ENCODE results near the gene CBFA2T3. TPM values are rescaled to one million over a fixed set of nuclear protein-coding genes. Genes with fewer than 3 reads are reported as not detected.

CBFA2T3 gene
- total RNA-seq, 2 experiments from 2014 or later, result not detected

DNA sequence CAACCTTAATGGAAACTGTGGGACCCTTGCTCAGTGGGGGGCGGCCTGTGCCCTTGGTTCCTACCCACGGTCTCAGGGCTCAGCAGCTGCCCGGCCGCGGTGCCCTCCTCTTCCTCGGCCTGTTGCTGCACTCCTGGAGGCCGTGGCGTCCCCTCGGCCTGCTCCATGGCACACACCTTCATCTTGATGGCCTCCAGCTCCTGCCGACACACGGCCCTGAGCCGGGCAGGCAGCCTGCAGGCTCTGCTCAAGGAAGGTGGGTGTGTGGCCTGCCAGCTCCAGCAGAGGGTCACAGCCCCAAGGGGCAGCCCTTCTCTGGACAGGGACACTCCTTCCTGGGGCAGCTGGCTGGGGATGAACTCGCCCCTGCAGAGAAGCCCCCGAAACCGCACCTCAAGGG, 111.3 kb downstream of the CBFA2T3 start:
- no peak overlapping the region for H3K27ac Mint-ChIP-seq
- peaks cover 4% of the 10 kb centered on the region for H3K27me3 Mint-ChIP-seq
- POLR2A ChIA-PET, result no interaction called here
- H3K4me1 Mint-ChIP-seq, result no peaks in the 10 kb centered on the region
- H3K4me3 Mint-ChIP-seq, result no peak overlapping the region
- no peaks in the 10 kb centered on the region for H3K36me3 Mint-ChIP-seq (ENCODE audit: low read depth)
- DNase-seq, result no peak
- CTCF ChIA-PET, result interaction anchor here (1.0 kb wide), 1 partner anchor 9 kb away, joined by 3 read pairs; the partner anchor contains the start of genes GALNS and TRAPPC2L
- H3K9me3 Mint-ChIP-seq, result no peaks in the 10 kb centered on the region

DNA sequence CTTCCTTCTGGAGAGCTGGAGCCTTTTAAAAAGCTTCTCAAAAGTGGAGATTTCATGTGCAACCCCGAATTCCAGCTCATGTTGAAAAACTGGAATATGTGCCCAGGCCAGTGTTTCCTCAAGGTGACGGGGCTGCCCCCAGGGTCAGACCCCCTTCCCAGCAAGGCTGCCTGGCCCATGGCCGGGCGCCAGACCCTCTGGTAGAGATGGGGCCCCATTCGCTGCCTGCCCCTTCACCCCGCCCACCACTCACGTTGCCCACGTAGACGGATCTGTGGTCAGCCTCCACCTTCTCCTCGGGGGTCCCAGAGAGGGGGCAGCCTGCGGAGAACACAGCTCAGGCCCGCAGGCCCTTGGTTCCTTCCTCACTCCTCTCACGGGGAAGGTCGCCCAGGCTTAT, 111.7 kb downstream of the CBFA2T3 start:
- peaks cover 1% of the 10 kb centered on the region for H3K27me3 Mint-ChIP-seq
- no peak overlapping the region for H3K27ac Mint-ChIP-seq
- no peaks in the 10 kb centered on the region for H3K4me1 Mint-ChIP-seq
- H3K4me3 Mint-ChIP-seq, result no peak overlapping the region
- no peaks in the 10 kb centered on the region for H3K9me3 Mint-ChIP-seq
- H3K36me3 Mint-ChIP-seq (ENCODE audit: low read depth), result no peaks in the 10 kb centered on the region
- CTCF ChIA-PET, result interaction anchor here (0.8 kb wide), 1 partner anchor 277 kb away, joined by 3 read pairs; no protein-coding TSS in a partner anchor
- POLR2A ChIA-PET, result no interaction called here
- no peak for DNase-seq

GRCh38 chr16:88864521-88864920, 112.5 kb downstream of the CBFA2T3 start:
- no peaks in the 10 kb centered on the region for H3K9me3 Mint-ChIP-seq
- no peaks in the 10 kb centered on the region for H3K4me1 Mint-ChIP-seq
- H3K27me3 Mint-ChIP-seq, result no peaks in the 10 kb centered on the region
- H3K4me3 Mint-ChIP-seq, result no peak overlapping the region
- no peak overlapping the region for H3K27ac Mint-ChIP-seq
- H3K36me3 Mint-ChIP-seq (ENCODE audit: low read depth), result peaks cover under 1% of the 10 kb centered on the region
- POLR2A ChIA-PET, result no interaction called here
- CTCF ChIA-PET, result interaction anchor here (0.8 kb wide), 1 partner anchor 276 kb away, joined by 3 read pairs; no protein-coding TSS in a partner anchor
- DNase-seq, result no peak

DNA sequence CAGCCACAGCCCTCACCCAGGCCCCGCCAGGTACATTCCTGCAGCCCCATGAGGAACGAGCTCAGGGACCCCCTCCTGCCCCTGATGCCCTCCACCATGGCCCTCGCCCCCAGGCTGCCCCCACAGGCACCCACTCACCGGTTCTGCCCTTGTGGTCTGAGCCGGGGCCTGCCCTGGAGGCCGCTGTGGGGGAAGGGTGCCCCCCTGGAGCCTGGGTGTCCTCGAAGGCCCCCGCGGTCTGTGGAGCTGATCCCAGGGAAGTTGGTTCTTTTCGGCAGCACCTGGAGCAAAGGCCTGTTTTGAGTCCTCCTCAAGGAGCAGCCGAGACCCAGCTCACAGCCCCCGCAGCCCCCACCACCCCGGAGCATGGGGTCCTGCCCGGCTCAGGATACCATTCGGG, 112.9 kb downstream of the CBFA2T3 start:
- ChIA-PET CTCF (interaction anchor here (0.5 to 0.6 kb wide), 2 partner anchors 19 to 21 kb away, joined by 3 read pairs; no protein-coding TSS in a partner anchor), POLR2A (no interaction called here)
- Mint-ChIP-seq H3K27me3 (no peaks in the 10 kb centered on the region), H3K9me3 (no peaks in the 10 kb centered on the region), H3K27ac (no peak overlapping the region), H3K4me3 (no peak overlapping the region), H3K36me3 (ENCODE audit: low read depth) (peaks cover 3% of the 10 kb centered on the region), H3K4me1 (peaks cover 2% of the 10 kb centered on the region)
- DNase-seq, result no peak

DNA sequence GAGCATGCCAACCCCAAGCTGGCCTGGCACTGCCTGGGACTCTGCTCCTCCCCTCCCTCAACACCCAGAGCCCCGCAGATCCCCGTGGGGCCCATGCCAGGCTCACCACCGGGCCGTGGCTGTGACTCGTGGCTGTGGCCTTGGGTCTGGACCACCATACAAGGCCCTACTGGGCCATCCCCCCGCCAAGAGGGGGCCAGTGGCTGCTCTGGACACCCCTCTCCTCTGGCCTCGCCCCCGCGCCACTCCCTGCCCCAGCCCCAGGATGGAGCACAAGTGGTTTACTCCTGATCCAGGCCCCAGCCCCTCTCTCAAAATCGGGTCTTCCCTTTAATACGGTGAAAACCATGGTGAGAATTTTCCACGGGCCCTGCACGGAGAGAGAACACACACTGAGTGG, 113.6 kb downstream of the CBFA2T3 start:
- Mint-ChIP-seq H3K27ac (no peak overlapping the region), H3K4me1 (peaks cover 5% of the 10 kb centered on the region), H3K4me3 (no peak overlapping the region), H3K36me3 (ENCODE audit: low read depth) (peaks cover 5% of the 10 kb centered on the region), H3K27me3 (no peaks in the 10 kb centered on the region), H3K9me3 (no peaks in the 10 kb centered on the region)
- no peak for DNase-seq
- ChIA-PET POLR2A (no interaction called here), CTCF (interaction anchor here (0.6 kb wide), 1 partner anchor 21 kb away, joined by 3 read pairs; no protein-coding TSS in a partner anchor)

GRCh38 chr16:88862968-88863367, 114.0 kb downstream of the CBFA2T3 start:
- Mint-ChIP-seq H3K27me3 (no peaks in the 10 kb centered on the region), H3K4me3 (no peak overlapping the region), H3K27ac (no peak overlapping the region), H3K36me3 (ENCODE audit: low read depth) (peaks cover 6% of the 10 kb centered on the region), H3K4me1 (peaks cover 9% of the 10 kb centered on the region), H3K9me3 (no peaks in the 10 kb centered on the region)
- ChIA-PET CTCF (no interaction called here), POLR2A (no interaction called here)
- DNase-seq, result no peak

DNA sequence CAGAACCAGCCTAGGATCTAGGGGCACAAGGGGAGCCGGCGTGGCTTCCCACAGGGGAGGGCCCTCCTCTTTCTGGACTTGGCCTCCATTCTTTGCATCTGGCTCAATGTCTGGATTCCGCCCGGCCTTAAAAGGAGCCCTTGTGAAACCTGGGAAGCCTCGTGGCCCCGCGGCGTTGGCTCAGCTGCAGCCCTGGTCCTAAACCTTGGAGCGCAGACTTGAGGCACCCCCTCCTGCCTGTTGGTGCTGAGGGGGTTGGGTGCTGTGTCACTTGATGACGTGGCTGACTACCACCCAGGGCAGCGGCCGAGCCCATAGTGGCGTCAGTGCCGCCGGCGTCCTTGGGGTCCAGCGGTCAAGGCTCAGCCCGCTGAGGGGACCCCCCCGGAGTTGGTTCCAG, 115.6 kb downstream of the CBFA2T3 start:
- CTCF ChIA-PET, result no interaction called here

GRCh38 chr16:88859381-88860091, 117.5 kb downstream of the CBFA2T3 start:
- Mint-ChIP-seq H3K4me3 (no peak overlapping the region), H3K4me1 (peaks cover 28% of the 10 kb centered on the region), H3K27ac (no peak overlapping the region), H3K27me3 (no peaks in the 10 kb centered on the region), H3K36me3 (ENCODE audit: low read depth) (peaks cover 10% of the 10 kb centered on the region), H3K9me3 (no peaks in the 10 kb centered on the region)
- ChIA-PET POLR2A (no interaction called here), CTCF (interaction anchor here (0.7 to 1.8 kb wide), 2 partner anchors 14 to 47 kb away, joined by 3 to 9 read pairs; partner anchors contain the start of gene APRT)
- DNase-seq, result no peak

More for the DNA sequence above, 115.6 kb downstream of the CBFA2T3 start:
- no peak for DNase-seq
- peaks cover 10% of the 10 kb centered on the region for H3K36me3 Mint-ChIP-seq (ENCODE audit: low read depth)
- no peak overlapping the region for H3K4me3 Mint-ChIP-seq
- POLR2A ChIA-PET, result no interaction called here
- H3K27me3 Mint-ChIP-seq, result no peaks in the 10 kb centered on the region
- no peak overlapping the region for H3K27ac Mint-ChIP-seq
- peaks cover 14% of the 10 kb centered on the region for H3K4me1 Mint-ChIP-seq
- H3K9me3 Mint-ChIP-seq, result no peaks in the 10 kb centered on the region

GRCh38 chr16:88857728-88858339, 119.2 kb downstream of the CBFA2T3 start:
- Mint-ChIP-seq H3K36me3 (ENCODE audit: low read depth) (peaks cover 10% of the 10 kb centered on the region), H3K4me3 (peak overlapping the region; percentile 97), H3K27ac (peak overlapping the region; percentile 93), H3K27me3 (no peaks in the 10 kb centered on the region), H3K9me3 (no peaks in the 10 kb centered on the region), H3K4me1 (peaks cover 30% of the 10 kb centered on the region)
- DNase-seq, result peak; percentile 81
- POLR2A ChIA-PET, result interaction anchor here (0.5 kb wide), 1 partner anchor 197 kb away, joined by 3 read pairs; no protein-coding TSS in a partner anchor
- CTCF ChIA-PET, result interaction anchor here (0.6 to 2.1 kb wide), 19 partner anchors 8 to 770 kb away, joined by 3 to 11 read pairs (median 4); partner anchors contain the start of genes APRT, PABPN1L and ZNF778

DNA sequence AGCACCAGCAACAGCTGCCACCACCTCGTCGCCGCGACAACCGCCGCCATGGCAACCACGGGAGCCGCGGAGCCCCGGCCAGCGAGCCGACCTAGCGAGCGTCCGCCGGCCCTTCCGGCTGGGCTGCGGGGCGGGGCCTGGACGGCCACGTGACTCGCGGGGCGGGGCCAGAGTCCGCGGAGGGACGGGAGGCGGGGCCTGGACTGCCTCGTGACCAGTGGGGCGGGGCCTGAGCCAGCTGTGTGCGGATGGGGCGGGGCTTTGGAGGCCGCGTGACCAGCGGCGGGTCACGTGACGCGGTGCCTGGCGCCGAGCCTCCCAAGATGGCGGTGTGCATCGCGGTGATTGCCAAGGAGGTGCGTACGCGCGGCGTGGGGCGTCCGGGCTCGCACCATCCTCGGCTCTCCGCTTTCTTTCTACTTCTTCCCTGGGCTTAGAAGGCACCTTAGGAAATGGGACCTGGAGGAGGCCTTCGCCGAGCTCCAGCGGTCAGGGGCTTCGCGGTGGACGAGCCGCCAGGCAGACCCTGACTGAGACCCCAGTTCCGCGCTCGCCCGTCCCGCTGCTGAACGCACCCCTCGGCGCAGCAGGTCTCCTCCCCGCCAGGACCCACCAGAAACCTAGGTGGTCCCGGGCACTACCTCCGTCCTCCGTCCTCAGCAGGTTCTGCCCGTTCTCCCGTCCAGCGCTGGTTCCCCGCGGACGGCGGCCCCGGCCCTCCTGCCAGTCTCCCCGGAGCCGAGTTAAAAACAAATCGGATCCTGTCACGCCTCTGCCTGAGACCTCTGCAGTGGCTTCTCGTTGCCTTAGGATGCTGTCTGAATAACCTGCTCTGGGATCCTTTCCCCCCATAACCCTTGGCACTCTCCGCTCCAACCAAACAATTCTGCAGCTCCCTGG, 119.9 kb downstream of the CBFA2T3 start, which contains the start of the genes GALNS and TRAPPC2L:
GALNS (minus strand) TSS at position 120 of the 900 bp plus-strand sequence; CDS start at position 50, 70 bp downstream.
TRAPPC2L (plus strand) TSS at position 300 of the 900 bp plus-strand sequence; CDS start at position 324, 24 bp downstream.
- CTCF ChIA-PET, result interaction anchor here (1.0 to 2.1 kb wide), 19 partner anchors 9 to 361 kb away, joined by 3 to 11 read pairs (median 4); partner anchors contain the start of genes APRT, PABPN1L and ZNF778
- H3K27me3 Mint-ChIP-seq, result no peaks in the 10 kb centered on the region
- POLR2A ChIA-PET, result interaction anchor here (0.6 kb wide), 1 partner anchor 385 kb away, joined by 10 read pairs; no protein-coding TSS in a partner anchor
- peaks cover 10% of the 10 kb centered on the region for H3K36me3 Mint-ChIP-seq (ENCODE audit: low read depth)
- no peaks in the 10 kb centered on the region for H3K9me3 Mint-ChIP-seq
- H3K27ac Mint-ChIP-seq, result peak within 1 kb of the TSS; percentile 93
- peak; percentile 99 for DNase-seq
- peak within 1 kb of the TSS; percentile 97 for H3K4me3 Mint-ChIP-seq
- H3K4me1 Mint-ChIP-seq, result peaks cover 32% of the 10 kb centered on the region

- peaks cover 10% of the 10 kb centered on the region for H3K36me3 Mint-ChIP-seq (ENCODE audit: low read depth)
- peak overlapping the region; percentile 97 for H3K4me3 Mint-ChIP-seq
- ChIA-PET POLR2A (no interaction called here), CTCF (interaction anchor here (1.0 to 2.1 kb wide), 9 partner anchors 10 to 183 kb away, joined by 3 to 7 read pairs (median 4); partner anchors contain the start of gene PABPN1L)
- peak overlapping the region; percentile 73 for H3K27ac Mint-ChIP-seq
- H3K27me3 Mint-ChIP-seq, result no peaks in the 10 kb centered on the region
- DNase-seq, result peak; percentile 13
- peaks cover 32% of the 10 kb centered on the region for H3K4me1 Mint-ChIP-seq
- H3K9me3 Mint-ChIP-seq, result no peaks in the 10 kb centered on the region
Observed at GRCh38 chr16:88856122-88856827, 120.7 kb downstream of the CBFA2T3 start.

Data from activated CD4-positive, alpha-beta T cell treated with anti-CD3 and anti-CD28 coated beads, Interleukin-2, amount 10 ng/mL, durations not matched to agents 7 days and 5 days (primary cell).